GM13976 (cell line): ENCODE results near the gene PNLIP.

Experiments
- DNase-seq: peaks from one replicate; pipeline ENCODE4 v3.0.0; 2012; ENCODE audit warnings: low spot score
- CTCF ChIP-seq: IDR thresholded peaks from 2 replicates; pipeline ENCODE4 v1.5.1; 2012; ENCODE audit warnings: borderline replicate concordance, mild to moderate bottlenecking; ENCODE audit not compliant: insufficient read depth; ENCODE audit errors: extremely low read depth, missing control alignments, control extremely low read depth
- in situ Hi-C: fragments of 300-500 bp; cut with MboI; formaldehyde crosslinking; loops from one replicate; pipeline ENCODE4 v1.12.0; 2022; ENCODE audit warnings: low sequenced_read_pairs, mixed read lengths, inconsistent platforms; ENCODE audit not compliant: unreplicated experiment

The PNLIP gene

GRCh38 chr10:116598329-116598728, 52.6 kb downstream of the PNLIP start:
- DNase-seq, result no peak
- in situ Hi-C loops, result no loop called here
- no peak for TF ChIP-seq CTCF

GRCh38 chr10:116599991-116600390, 54.3 kb downstream of the PNLIP start:
- in situ Hi-C loops, result no loop called here
- DNase-seq, result no peak

GRCh38 chr10:116602648-116603400, 57.1 kb downstream of the PNLIP start:
- in situ Hi-C loops, result no loop called here
- TF ChIP-seq CTCF, result no peak
- no peak for DNase-seq

More at GRCh38 chr10:116599991-116600390, 54.3 kb downstream of the PNLIP start:
- no peak for TF ChIP-seq CTCF

GRCh38 chr10:116606061-116606483, 60.3 kb downstream of the PNLIP start:
- DNase-seq, result no peak
- in situ Hi-C loops, result no loop called here
- TF ChIP-seq CTCF, result no peak

GRCh38 chr10:116607336-116607735, 61.6 kb downstream of the PNLIP start:
- DNase-seq, result no peak
- no peak for TF ChIP-seq CTCF
- in situ Hi-C loops, result no loop called here

GRCh38 chr10:116608686-116609594, 63.2 kb downstream of the PNLIP start:
- no peak for DNase-seq
- no peak for TF ChIP-seq CTCF
- in situ Hi-C loops, result no loop called here
